HepG2 (cell line): ENCODE results near the gene TIA1. TPM values are rescaled to one million over a fixed set of nuclear protein-coding genes. Genes with fewer than 3 reads are reported as not detected.

Experiments
- ATAC-seq: fragments of 200-7000 bp; cut with Tn5 transposase; 3 replicates; pipeline ENCODE4 v1.9.1; 2020; ENCODE audit warnings: mild to moderate bottlenecking, moderate library complexity
- BruUV-seq: library from RNA; stranded (reverse); fragments of 400-500 nt; replicated peaks from 2 replicates; lab custom pipeline; 2021; lab: Mats Ljungman, UMichigan
- CTCF ChIA-PET: fragments of 300-600 bp; formaldehyde crosslinking; extraction: SDS; loops from one replicate; lab custom pipeline; 2021; ENCODE audit warnings: low total read pairs, inconsistent platforms, low intra/inter-chr PET ratio; lab: Yijun Ruan, JAX
- POLR2A ChIA-PET: fragments of 350-600 bp; sonication (Branson Sonifier 250); formaldehyde crosslinking; loops from one replicate; lab custom pipeline; 2020; ENCODE audit warnings: antibody characterized with exemption, inconsistent platforms; lab: Yijun Ruan, JAX
- DNase-seq: peaks from one replicate; pipeline ENCODE4 v3.0.0-alpha.2; 2015; ENCODE audit warnings: low spot score
- FAIRE-seq: peaks from 3 replicates; lab custom pipeline; 2011; peaks lifted over from hg19 to GRCh38; lab: Jason Lieb, UNC
- H2AFZ ChIP-seq: one replicate; pipeline ENCODE4 v1.6.1; 2011; ENCODE audit warnings: low read length, inconsistent platforms
- H3K27ac ChIP-seq: fragments of 300-600 bp; 3 replicates; pipeline ENCODE4 v1.8.0; 2011; ENCODE audit warnings: mixed run types, mild to moderate bottlenecking, mixed read lengths, low read length, inconsistent platforms; ENCODE audit not compliant: insufficient read depth; ENCODE audit errors: extremely low read length
- H3K27me3 ChIP-seq, 2 experiments: fragments of 200-600 bp in 1 of 2; 2 replicates in 1 of 2; 3 replicates in 1 of 2; pipeline versions ENCODE4 v1.6.0 to v1.8.0; 2011; ENCODE audit warnings: low read length in 2 of 2, mild to moderate bottlenecking in 2 of 2, moderate library complexity in 2 of 2, inconsistent platforms in 1 of 2; ENCODE audit not compliant: insufficient read depth in 2 of 2, control insufficient read depth in 1 of 2
- H3K36me3 ChIP-seq, 2 experiments: fragments of 200-600 bp in 1 of 2; replicated peaks in 1 of 2; 2 replicates in 1 of 2; 3 replicates in 1 of 2; pipeline versions ENCODE4 v1.5.1 to v1.8.0; 2011; ENCODE audit warnings: low read length in 2 of 2, inconsistent platforms in 1 of 2; ENCODE audit not compliant: insufficient read depth in 2 of 2, control insufficient read depth in 1 of 2
- H3K4me1 ChIP-seq: 2 replicates; pipeline ENCODE4 v1.5.1; 2012; ENCODE audit warnings: low read length, inconsistent platforms; ENCODE audit not compliant: insufficient read depth
- H3K4me2 ChIP-seq: 2 replicates; pipeline ENCODE4 v1.6.0; 2011; ENCODE audit warnings: low read depth, low read length, inconsistent platforms
- H3K4me3 ChIP-seq, 3 experiments: fragments of 200-600 bp in 1 of 3; sonication (generic), shearing (Covaris generic) in 1 of 3; replicated peaks in 1 of 3; 2 replicates each; pipeline ENCODE4 v1.5.1; 2011 to 2016; ENCODE audit warnings: low read length in 3 of 3, inconsistent platforms in 2 of 3, low read depth in 2 of 3, mild to moderate bottlenecking in 2 of 3, control low read depth in 1 of 3, mixed read lengths in 1 of 3; ENCODE audit not compliant: insufficient read depth in 1 of 3
- H3K79me2 ChIP-seq: one replicate; pipeline ENCODE4 v1.6.1; 2011; ENCODE audit warnings: low read length, inconsistent platforms; ENCODE audit not compliant: insufficient read depth
- H3K9ac ChIP-seq: 2 replicates; pipeline ENCODE4 v1.6.0; 2011; ENCODE audit warnings: mild to moderate bottlenecking, low read depth, low read length, inconsistent platforms; ENCODE audit not compliant: insufficient read depth
- H3K9me3 ChIP-seq: 2 replicates; pipeline ENCODE4 v1.5.1; 2012; ENCODE audit warnings: mild to moderate bottlenecking, low read length
- H4K20me1 ChIP-seq: 2 replicates; pipeline ENCODE4 v1.6.0; 2011; ENCODE audit warnings: inconsistent platforms, mild to moderate bottlenecking, low read length, moderate library complexity; ENCODE audit not compliant: insufficient read depth
- ADNP ChIP-seq: sonication (generic); formaldehyde crosslinking; IDR thresholded peaks from 2 replicates; pipeline ENCODE4 v1.4.0; 2020; ENCODE audit warnings: missing genetic modification reagents
- CAMTA2 ChIP-seq: sonication (generic); formaldehyde crosslinking; IDR thresholded peaks from 2 replicates; pipeline ENCODE4 v1.4.0; 2020; ENCODE audit warnings: mild to moderate bottlenecking, missing genetic modification reagents, borderline replicate concordance
- CCAR2 ChIP-seq: fragments of 200-400 bp; formaldehyde crosslinking; optimal IDR thresholded peaks from 2 replicates; pipeline ENCODE3; 2018; ENCODE audit warnings: low read depth, mild to moderate bottlenecking, low read length, moderate library complexity
- ELF4 ChIP-seq: sonication (generic); formaldehyde crosslinking; IDR thresholded peaks from 2 replicates; pipeline ENCODE4 v1.5.0; 2020; ENCODE audit warnings: missing genetic modification reagents, mild to moderate bottlenecking, moderate library complexity, borderline replicate concordance
- JUND ChIP-seq: sonication (generic); formaldehyde crosslinking; IDR thresholded peaks from 2 replicates; pipeline ENCODE4 v1.8.0; 2022; ENCODE audit warnings: mild to moderate bottlenecking, missing genetic modification reagents
- KLF9 ChIP-seq: IDR thresholded peaks from 2 replicates; pipeline ENCODE4 v1.6.1; 2016; ENCODE audit warnings: low read depth
- NR2F6 ChIP-seq, 2 experiments: IDR thresholded peaks; 2 replicates each; pipeline ENCODE4 v1.6.1; 2016; ENCODE audit warnings: antibody characterized with exemption in 1 of 2, mild to moderate bottlenecking in 1 of 2
- POLR2AphosphoS2 ChIP-seq: IDR thresholded peaks from 2 replicates; pipeline ENCODE4 v1.6.1; 2011; ENCODE audit warnings: low read depth, low read length, improper control_type of control experiment
- SMARCE1 ChIP-seq: fragments of 450-650 bp; IDR thresholded peaks from 2 replicates; pipeline ENCODE4 v1.6.1; 2017; ENCODE audit warnings: borderline replicate concordance
- TGIF2 ChIP-seq: IDR thresholded peaks from 2 replicates; pipeline ENCODE4 v1.6.1; 2016; ENCODE audit warnings: control low read depth, missing compliant biosample characterization
- ZNF501 ChIP-seq: sonication (generic); formaldehyde crosslinking; IDR thresholded peaks from 2 replicates; pipeline ENCODE4 v1.5.1; 2020; ENCODE audit warnings: mild to moderate bottlenecking, moderate library complexity, missing genetic modification reagents
- whole genome bisulfite sequencing: methylation state at CpG from one replicate; pipeline ENCODE4 v1.1.6; 2017; ENCODE audit warnings: low lambda C conversion rate; 5-methylcytosine and 5-hydroxymethylcytosine counted together
- in situ Hi-C: cut with HindIII; loops from 2 replicates; pipeline ENCODE4 v1.10.0; 2017; ENCODE audit warnings: low pct_unique_long_range_greater_than_20kb; ENCODE audit not compliant: extremely low pct_ligation_motif_present
- intact Hi-C: fragments of 100-400 bp; cut with micrococcal nuclease; formaldehyde crosslinking; loops from one replicate; pipeline ENCODE4 v1.10.0; 2022; ENCODE audit not compliant: unreplicated experiment
- polyA plus RNA-seq, 8 experiments: library from polyadenylated mRNA; depleted of rRNA in 3 of 8; stranded (reverse) in 7 of 8; unstranded in 1 of 8; fragments of >200 nt; fragmentation: Illumina TruSeq in 4 of 8; extraction: Trizol in 4 of 8; gene quantifications; 2 replicates each; pipeline versions ENCODE4 v1.2.1 to v1.2.3, GENCODE V29; 2011 to 2016; ENCODE audit warnings: low read depth in 4 of 8, missing spikeins in 1 of 8, mixed read lengths in 1 of 8; ENCODE audit not compliant: insufficient read depth in 1 of 8
- total RNA-seq, 5 experiments: library from RNA; depleted of rRNA; stranded (reverse); fragments of >200 nt; fragmentation: Illumina TruSeq; extraction: Trizol; gene quantifications; 2 replicates each; pipeline ENCODE4 v1.2.3, GENCODE V29; 2016; ENCODE audit warnings: low read depth in 1 of 5
- TF ChIP-seq, protein P1 (sequence below): sonication (generic); formaldehyde crosslinking; IDR thresholded peaks from 2 replicates; pipeline ENCODE4 v1.5.0; 2020; ENCODE audit warnings: mild to moderate bottlenecking, missing genetic modification reagents, borderline replicate concordance
- TF ChIP-seq, protein P2 (sequence below): sonication (generic); formaldehyde crosslinking; IDR thresholded peaks from 2 replicates; pipeline ENCODE4 v1.5.0; 2020; ENCODE audit warnings: mild to moderate bottlenecking, missing genetic modification reagents
- TF ChIP-seq, protein P3 (sequence below): IDR thresholded peaks from 2 replicates; pipeline ENCODE4 v1.6.1; 2016

Gene TIA1
- total and polyA plus RNA-seq, 2 of the 13 experiments (the other 11 are each of a cell fraction or from before 2014, with no cell fraction given) = 209 to 319 TPM

DNA sequence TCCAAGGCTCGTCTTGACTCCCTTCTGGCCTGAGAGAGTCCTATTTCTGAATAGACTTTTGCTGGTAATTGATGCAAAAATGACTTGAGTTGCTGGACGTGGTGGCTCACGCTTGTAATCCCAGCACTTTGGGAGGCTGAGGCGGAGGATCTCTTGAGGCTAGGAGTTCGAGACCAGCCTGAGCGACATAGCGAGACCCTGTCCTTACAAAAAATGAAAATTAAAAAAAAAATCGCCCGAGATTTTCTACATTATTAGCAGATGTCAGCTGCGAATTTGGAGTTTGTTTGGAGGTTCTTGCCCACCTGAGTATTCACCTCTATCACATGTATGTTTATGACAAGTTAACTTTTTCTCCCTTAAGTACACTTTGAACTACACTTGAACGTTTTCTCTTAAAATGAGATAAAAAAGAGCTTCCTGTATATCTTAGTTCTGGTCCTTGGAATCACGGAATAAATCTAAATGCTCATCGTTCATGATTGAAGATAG lies 57.1 kb downstream of the TIA1 start:
- ChIA-PET POLR2A (interaction anchor here (0.6 to 3.4 kb wide), 40 partner anchors 8 to 754 kb away, joined by 3 to 49 read pairs (median 4); partner anchors contain the start of genes ANXA4, MXD1, NFU1 and PCBP1), CTCF (no interaction called here)
- WGBS = 38% methylated on average over 13 of the region's 13 CpGs
- Histone ChIP-seq H3K4me2 (peak overlapping the region; percentile 67), H3K79me2 (no peaks in the 10 kb centered on the region), H3K9me3 (no peaks in the 10 kb centered on the region), H3K27ac (peak overlapping the region; percentile 83), H3K4me3 (peak overlapping the region; percentile 69 to 88 (median 86)), H4K20me1 (no peaks in the 10 kb centered on the region), H3K27me3 (no peaks in the 10 kb centered on the region; a peak in 1 of 5 replicates), H3K36me3 (no peaks in the 10 kb centered on the region), H3K9ac (peak overlapping the region; percentile 76), H3K4me1 (peaks cover 36% of the 10 kb centered on the region), H2AFZ (peak overlapping the region; percentile 35)
- FAIRE-seq (no peak), ATAC-seq (no peak), DNase-seq (no peak)
- intact Hi-C loops = loop anchor here (2.0 to 5.0 kb wide), 3 partner anchors 48 to 274 kb away; partner anchors contain the start of genes MXD1 and TIA1
- BruUV-seq = no TSS peak
- in situ Hi-C loops = no loop called here
- TF ChIP-seq CAMTA2 (CRISPR knock-in tag) (0 out of 2 replicates have a peak, but pooled peaks have one; percentile 3), SMARCE1 (no peak), ELF4 (peak; percentile 47; the same call in 1 of the 2 replicates), CCAR2 (peak; percentile 19), JUND (CRISPR knock-in tag) (0 out of 2 replicates have a peak, but pooled peaks have one; percentile 1), ADNP (CRISPR knock-in tag) (peak; percentile 56; the same call in 1 of the 2 replicates), KLF9 (CRISPR knock-in tag) (no peak), ZNF501 (0 out of 2 replicates have a peak, but pooled peaks have one; percentile 15), NR2F6 (IDR thresholded peaks at IDR 0.05) (no peak), NR2F6 (CRISPR knock-in tag; IDR thresholded peaks at IDR 0.05) (no peak), TGIF2 (CRISPR knock-in tag) (no peak), POLR2AphosphoS2 (no peak)
- TF ChIP-seq, protein P1, sequence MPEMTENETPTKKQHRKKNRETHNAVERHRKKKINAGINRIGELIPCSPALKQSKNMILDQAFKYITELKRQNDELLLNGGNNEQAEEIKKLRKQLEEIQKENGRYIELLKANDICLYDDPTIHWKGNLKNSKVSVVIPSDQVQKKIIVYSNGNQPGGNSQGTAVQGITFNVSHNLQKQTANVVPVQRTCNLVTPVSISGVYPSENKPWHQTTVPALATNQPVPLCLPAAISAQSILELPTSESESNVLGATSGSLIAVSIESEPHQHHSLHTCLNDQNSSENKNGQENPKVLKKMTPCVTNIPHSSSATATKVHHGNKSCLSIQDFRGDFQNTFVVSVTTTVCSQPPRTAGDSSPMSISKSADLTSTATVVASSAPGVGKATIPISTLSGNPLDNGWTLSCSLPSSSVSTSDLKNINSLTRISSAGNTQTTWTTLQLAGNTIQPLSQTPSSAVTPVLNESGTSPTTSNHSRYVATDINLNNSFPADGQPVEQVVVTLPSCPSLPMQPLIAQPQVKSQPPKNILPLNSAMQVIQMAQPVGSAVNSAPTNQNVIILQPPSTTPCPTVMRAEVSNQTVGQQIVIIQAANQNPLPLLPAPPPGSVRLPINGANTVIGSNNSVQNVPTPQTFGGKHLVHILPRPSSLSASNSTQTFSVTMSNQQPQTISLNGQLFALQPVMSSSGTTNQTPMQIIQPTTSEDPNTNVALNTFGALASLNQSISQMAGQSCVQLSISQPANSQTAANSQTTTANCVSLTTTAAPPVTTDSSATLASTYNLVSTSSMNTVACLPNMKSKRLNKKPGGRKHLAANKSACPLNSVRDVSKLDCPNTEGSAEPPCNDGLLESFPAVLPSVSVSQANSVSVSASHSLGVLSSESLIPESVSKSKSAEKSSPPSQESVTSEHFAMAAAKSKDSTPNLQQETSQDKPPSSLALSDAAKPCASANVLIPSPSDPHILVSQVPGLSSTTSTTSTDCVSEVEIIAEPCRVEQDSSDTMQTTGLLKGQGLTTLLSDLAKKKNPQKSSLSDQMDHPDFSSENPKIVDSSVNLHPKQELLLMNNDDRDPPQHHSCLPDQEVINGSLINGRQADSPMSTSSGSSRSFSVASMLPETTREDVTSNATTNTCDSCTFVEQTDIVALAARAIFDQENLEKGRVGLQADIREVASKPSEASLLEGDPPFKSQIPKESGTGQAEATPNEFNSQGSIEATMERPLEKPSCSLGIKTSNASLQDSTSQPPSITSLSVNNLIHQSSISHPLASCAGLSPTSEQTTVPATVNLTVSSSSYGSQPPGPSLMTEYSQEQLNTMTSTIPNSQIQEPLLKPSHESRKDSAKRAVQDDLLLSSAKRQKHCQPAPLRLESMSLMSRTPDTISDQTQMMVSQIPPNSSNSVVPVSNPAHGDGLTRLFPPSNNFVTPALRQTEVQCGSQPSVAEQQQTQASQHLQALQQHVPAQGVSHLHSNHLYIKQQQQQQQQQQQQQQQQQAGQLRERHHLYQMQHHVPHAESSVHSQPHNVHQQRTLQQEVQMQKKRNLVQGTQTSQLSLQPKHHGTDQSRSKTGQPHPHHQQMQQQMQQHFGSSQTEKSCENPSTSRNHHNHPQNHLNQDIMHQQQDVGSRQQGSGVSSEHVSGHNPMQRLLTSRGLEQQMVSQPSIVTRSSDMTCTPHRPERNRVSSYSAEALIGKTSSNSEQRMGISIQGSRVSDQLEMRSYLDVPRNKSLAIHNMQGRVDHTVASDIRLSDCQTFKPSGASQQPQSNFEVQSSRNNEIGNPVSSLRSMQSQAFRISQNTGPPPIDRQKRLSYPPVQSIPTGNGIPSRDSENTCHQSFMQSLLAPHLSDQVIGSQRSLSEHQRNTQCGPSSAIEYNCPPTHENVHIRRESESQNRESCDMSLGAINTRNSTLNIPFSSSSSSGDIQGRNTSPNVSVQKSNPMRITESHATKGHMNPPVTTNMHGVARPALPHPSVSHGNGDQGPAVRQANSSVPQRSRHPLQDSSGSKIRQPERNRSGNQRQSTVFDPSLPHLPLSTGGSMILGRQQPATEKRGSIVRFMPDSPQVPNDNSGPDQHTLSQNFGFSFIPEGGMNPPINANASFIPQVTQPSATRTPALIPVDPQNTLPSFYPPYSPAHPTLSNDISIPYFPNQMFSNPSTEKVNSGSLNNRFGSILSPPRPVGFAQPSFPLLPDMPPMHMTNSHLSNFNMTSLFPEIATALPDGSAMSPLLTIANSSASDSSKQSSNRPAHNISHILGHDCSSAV (CRISPR knock-in tag) = no peak
- TF ChIP-seq, protein P2, sequence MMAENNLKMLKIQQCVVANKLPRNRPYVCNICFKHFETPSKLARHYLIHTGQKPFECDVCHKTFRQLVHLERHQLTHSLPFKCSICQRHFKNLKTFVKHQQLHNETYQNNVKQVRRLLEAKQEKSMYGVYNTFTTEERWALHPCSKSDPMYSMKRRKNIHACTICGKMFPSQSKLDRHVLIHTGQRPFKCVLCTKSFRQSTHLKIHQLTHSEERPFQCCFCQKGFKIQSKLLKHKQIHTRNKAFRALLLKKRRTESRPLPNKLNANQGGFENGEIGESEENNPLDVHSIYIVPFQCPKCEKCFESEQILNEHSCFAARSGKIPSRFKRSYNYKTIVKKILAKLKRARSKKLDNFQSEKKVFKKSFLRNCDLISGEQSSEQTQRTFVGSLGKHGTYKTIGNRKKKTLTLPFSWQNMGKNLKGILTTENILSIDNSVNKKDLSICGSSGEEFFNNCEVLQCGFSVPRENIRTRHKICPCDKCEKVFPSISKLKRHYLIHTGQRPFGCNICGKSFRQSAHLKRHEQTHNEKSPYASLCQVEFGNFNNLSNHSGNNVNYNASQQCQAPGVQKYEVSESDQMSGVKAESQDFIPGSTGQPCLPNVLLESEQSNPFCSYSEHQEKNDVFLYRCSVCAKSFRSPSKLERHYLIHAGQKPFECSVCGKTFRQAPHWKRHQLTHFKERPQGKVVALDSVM (CRISPR knock-in tag) = 0 out of 2 replicates have a peak, but pooled peaks have one; percentile 27
- TF ChIP-seq, protein P3, sequence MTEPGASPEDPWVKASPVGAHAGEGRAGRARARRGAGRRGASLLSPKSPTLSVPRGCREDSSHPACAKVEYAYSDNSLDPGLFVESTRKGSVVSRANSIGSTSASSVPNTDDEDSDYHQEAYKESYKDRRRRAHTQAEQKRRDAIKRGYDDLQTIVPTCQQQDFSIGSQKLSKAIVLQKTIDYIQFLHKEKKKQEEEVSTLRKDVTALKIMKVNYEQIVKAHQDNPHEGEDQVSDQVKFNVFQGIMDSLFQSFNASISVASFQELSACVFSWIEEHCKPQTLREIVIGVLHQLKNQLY (CRISPR knock-in tag) = no peak
